ENCODE results near the gene CLEC16A. TPM values are rescaled to one million over a fixed set of nuclear protein-coding genes. Genes with fewer than 3 reads are reported as not detected.

CLEC16A gene
- total and polyA plus RNA-seq, 2 donors (not counting 1 experiment from before 2014, with no cell fraction given) = 21.9 to 79.5 TPM

DNA sequence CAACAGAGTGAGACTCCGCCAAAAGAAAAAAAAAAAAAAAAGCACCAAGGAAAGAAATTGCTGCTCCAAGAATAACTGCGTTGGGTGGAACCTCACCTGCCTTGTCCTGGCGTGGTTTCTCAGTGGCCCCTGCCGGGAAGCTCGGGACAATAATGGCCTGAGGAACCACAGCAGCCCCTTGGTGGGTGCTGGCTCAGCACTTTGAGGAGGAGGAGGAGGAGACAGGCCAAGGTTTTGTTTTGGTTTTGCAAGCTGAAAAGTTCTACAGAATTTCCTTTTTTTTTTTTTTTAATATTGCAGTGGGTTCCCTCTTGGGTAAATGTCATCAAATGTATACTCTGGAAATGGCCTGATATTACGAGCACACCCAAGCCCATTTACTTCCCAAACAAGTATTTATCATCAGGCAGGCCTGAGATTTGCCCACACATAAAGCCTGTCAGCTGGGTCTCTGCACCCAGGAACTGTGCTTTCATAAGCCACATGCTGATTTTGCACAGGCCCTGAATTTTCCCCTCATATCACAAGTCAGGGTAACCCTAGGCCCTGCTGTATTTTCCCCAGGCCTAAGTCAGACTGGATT lies 233.3 kb downstream of the CLEC16A start:
- Histone ChIP-seq H3K36me3 (replicated peaks in 1 of 2; ENCODE audit: control extremely low read depth in 1 of 2, control insufficient read depth in 1 of 2, extremely low read depth in 1 of 2, insufficient read depth in 2 of 2, low read length in 1 of 2) (peaks cover 0 to 25% of the 10 kb centered on the region in 2 experiments), H2AFZ (ENCODE audit: insufficient read depth, low read depth, low read length, poor library complexity, severe bottlenecking) (no peak overlapping the region), H3K4me3 (ENCODE audit: control extremely low read depth in 1 of 5, extremely low read depth in 1 of 5, insufficient read depth in 1 of 5, low read depth in 2 of 5, low read length in 4 of 5) (no peak overlapping the region), H3K9ac (ENCODE audit: low read length) (no peak overlapping the region), H3K27ac (ENCODE audit: low read length in 2 of 2) (no peak overlapping the region), H3K9me3 (ENCODE audit: control extremely low read depth in 1 of 3, control insufficient read depth in 2 of 3, insufficient read depth in 1 of 3, low read length in 2 of 3) (no peaks in the 10 kb centered on the region), H3K79me2 (ENCODE audit: control insufficient read depth, insufficient read depth, low read length) (no peaks in the 10 kb centered on the region), H3K27me3 (replicated peaks in 1 of 4; ENCODE audit: control extremely low read depth in 1 of 4, control insufficient read depth in 3 of 4, insufficient read depth in 4 of 4, low read length in 3 of 4) (no peaks in the 10 kb centered on the region), H3K4me2 (replicated peaks; ENCODE audit: low read depth, low read length, poor library complexity, severe bottlenecking) (no peak overlapping the region), H3K4me1 (ENCODE audit: control insufficient read depth in 2 of 2, insufficient read depth in 2 of 2, low read length in 2 of 2) (peaks cover 10 to 32% of the 10 kb centered on the region in 2 donors), H4K20me1 (ENCODE audit: control insufficient read depth, insufficient read depth, low read length, poor library complexity, severe bottlenecking) (no peaks in the 10 kb centered on the region)
- H3K4me3 Mint-ChIP-seq = no peak overlapping the region
- peaks cover 54% of the 10 kb centered on the region for H3K4me1 Mint-ChIP-seq
- no peak for DNase-seq
- POLR2A ChIA-PET = interaction anchor here (0.6 kb wide), 1 partner anchor 856 kb away, joined by 3 read pairs; no protein-coding TSS in a partner anchor
- H3K27ac Mint-ChIP-seq = no peak overlapping the region
- CTCF ChIA-PET = interaction anchor here (0.7 kb wide), 1 partner anchor 601 kb away, joined by 5 read pairs; no protein-coding TSS in a partner anchor
- intact Hi-C loops (cut with micrococcal nuclease) = no loop called here
- TF ChIP-seq, protein P1, sequence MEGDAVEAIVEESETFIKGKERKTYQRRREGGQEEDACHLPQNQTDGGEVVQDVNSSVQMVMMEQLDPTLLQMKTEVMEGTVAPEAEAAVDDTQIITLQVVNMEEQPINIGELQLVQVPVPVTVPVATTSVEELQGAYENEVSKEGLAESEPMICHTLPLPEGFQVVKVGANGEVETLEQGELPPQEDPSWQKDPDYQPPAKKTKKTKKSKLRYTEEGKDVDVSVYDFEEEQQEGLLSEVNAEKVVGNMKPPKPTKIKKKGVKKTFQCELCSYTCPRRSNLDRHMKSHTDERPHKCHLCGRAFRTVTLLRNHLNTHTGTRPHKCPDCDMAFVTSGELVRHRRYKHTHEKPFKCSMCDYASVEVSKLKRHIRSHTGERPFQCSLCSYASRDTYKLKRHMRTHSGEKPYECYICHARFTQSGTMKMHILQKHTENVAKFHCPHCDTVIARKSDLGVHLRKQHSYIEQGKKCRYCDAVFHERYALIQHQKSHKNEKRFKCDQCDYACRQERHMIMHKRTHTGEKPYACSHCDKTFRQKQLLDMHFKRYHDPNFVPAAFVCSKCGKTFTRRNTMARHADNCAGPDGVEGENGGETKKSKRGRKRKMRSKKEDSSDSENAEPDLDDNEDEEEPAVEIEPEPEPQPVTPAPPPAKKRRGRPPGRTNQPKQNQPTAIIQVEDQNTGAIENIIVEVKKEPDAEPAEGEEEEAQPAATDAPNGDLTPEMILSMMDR (IDR thresholded peaks at IDR 0.05) = no peak
- no peak for TF ChIP-seq EZH2 (IDR thresholded peaks at IDR 0.05; ENCODE audit: borderline replicate concordance, insufficient read depth, low read depth, low read length, poor library complexity, severe bottlenecking)
- ATAC-seq (ENCODE audit: low read depth) = no peak
- H3K27me3 Mint-ChIP-seq = no peaks in the 10 kb centered on the region
- 100% methylated on average over 6 of the region's 6 CpGs for WGBS (ENCODE audit: insufficient coverage)
- no peaks in the 10 kb centered on the region for H3K9me3 Mint-ChIP-seq (ENCODE audit: insufficient read depth)

DNA sequence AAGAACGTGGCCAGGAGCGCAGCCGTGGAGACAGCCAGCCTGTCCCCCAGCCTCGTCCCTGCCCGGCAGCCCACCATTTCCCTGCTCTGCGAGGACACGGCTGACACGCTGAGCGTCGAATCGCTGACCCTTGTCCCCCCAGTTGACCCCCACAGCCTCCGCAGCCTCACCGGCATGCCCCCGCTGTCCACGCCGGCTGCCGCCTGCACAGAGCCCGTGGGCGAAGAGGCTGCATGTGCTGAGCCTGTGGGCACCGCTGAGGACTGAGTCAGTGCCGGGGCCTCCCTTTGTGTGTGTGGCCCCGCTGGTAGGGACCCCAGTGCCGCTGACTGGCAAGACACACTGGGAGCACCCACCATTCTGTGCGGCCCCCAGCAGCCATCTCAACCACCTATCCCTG lies 234.1 kb downstream of the CLEC16A start:
- H4K20me1 ChIP-seq (ENCODE audit: control insufficient read depth, insufficient read depth, low read length, poor library complexity, severe bottlenecking) = no peaks in the 10 kb centered on the region
- no peak overlapping the region for H3K4me2 ChIP-seq (replicated peaks; ENCODE audit: low read depth, low read length, poor library complexity, severe bottlenecking)
- ChIA-PET CTCF (no interaction called here), POLR2A (no interaction called here)
- intact Hi-C loops (cut with micrococcal nuclease) = no loop called here
- H3K27ac ChIP-seq (ENCODE audit: low read length in 2 of 2) = no peak overlapping the region
- peaks cover 0 to 23% of the 10 kb centered on the region in 2 experiments for H3K36me3 ChIP-seq (replicated peaks in 1 of 2; ENCODE audit: control extremely low read depth in 1 of 2, control insufficient read depth in 1 of 2, extremely low read depth in 1 of 2, insufficient read depth in 2 of 2, low read length in 1 of 2)
- Mint-ChIP-seq H3K4me3 (no peak overlapping the region), H3K4me1 (peaks cover 57% of the 10 kb centered on the region), H3K27me3 (no peaks in the 10 kb centered on the region), H3K9me3 (ENCODE audit: insufficient read depth) (no peaks in the 10 kb centered on the region), H3K27ac (no peak overlapping the region)
- H3K4me3 ChIP-seq (ENCODE audit: control extremely low read depth in 1 of 5, extremely low read depth in 1 of 5, insufficient read depth in 1 of 5, low read depth in 2 of 5, low read length in 4 of 5) = no peak overlapping the region
- no peaks in the 10 kb centered on the region for H3K79me2 ChIP-seq (ENCODE audit: control insufficient read depth, insufficient read depth, low read length)
- ATAC-seq (ENCODE audit: low read depth) (no peak), DNase-seq (no peak)
- 98% methylated on average over 24 of the region's 24 CpGs for WGBS (ENCODE audit: insufficient coverage)
- no peaks in the 10 kb centered on the region for H3K9me3 ChIP-seq (ENCODE audit: control extremely low read depth in 1 of 3, control insufficient read depth in 2 of 3, insufficient read depth in 1 of 3, low read length in 2 of 3)
- H3K4me1 ChIP-seq (ENCODE audit: control insufficient read depth in 2 of 2, insufficient read depth in 2 of 2, low read length in 2 of 2) = peaks cover 10 to 40% of the 10 kb centered on the region in 2 donors
- H3K9ac ChIP-seq (ENCODE audit: low read length) = no peak overlapping the region
- H3K27me3 ChIP-seq (replicated peaks in 1 of 4; ENCODE audit: control extremely low read depth in 1 of 4, control insufficient read depth in 3 of 4, insufficient read depth in 4 of 4, low read length in 3 of 4) = no peaks in the 10 kb centered on the region
- TF ChIP-seq, protein P1 (IDR thresholded peaks at IDR 0.05) = no peak
- TF ChIP-seq EZH2 (IDR thresholded peaks at IDR 0.05; ENCODE audit: borderline replicate concordance, insufficient read depth, low read depth, low read length, poor library complexity, severe bottlenecking) = no peak
- H2AFZ ChIP-seq (ENCODE audit: insufficient read depth, low read depth, low read length, poor library complexity, severe bottlenecking) = no peak overlapping the region
